Activated naive CD8-positive, alpha-beta T cell treated with anti-CD3 and anti-CD28 coated beads for 36 hours (primary cell): Measurements from ENCODE around the gene DLG2. TPM values are rescaled to one million over a fixed set of nuclear protein-coding genes. Genes with fewer than 3 reads are reported as not detected.

Source experiments
- DNase-seq: peaks from one replicate; pipeline ENCODE4 v3.0.0; 2021
- H3K27ac Mint-ChIP-seq: one replicate; pipeline ENCODE4 v1.8.0; 2022; ENCODE audit warnings: mild to moderate bottlenecking, moderate library complexity, mixed read lengths
- H3K27me3 Mint-ChIP-seq: one replicate; pipeline ENCODE4 v1.8.0; 2022; ENCODE audit warnings: mild to moderate bottlenecking, mixed read lengths
- H3K36me3 Mint-ChIP-seq: one replicate; pipeline ENCODE4 v1.8.0; 2021; ENCODE audit warnings: mild to moderate bottlenecking, mixed read lengths
- H3K4me1 Mint-ChIP-seq: one replicate; pipeline ENCODE4 v1.8.0; 2021; ENCODE audit warnings: mixed read lengths
- H3K4me3 Mint-ChIP-seq: one replicate; pipeline ENCODE4 v1.8.0; 2022; ENCODE audit warnings: mild to moderate bottlenecking, moderate library complexity, mixed read lengths
- H3K9me3 Mint-ChIP-seq: one replicate; pipeline ENCODE4 v1.8.0; 2022; ENCODE audit warnings: mixed read lengths
- total RNA-seq, 2 experiments: library from RNA; stranded (reverse); gene quantifications; one replicate each; pipeline ENCODE4 v1.2.3, GENCODE V29; 2021

DLG2 gene
- total RNA-seq, 2 experiments from 2014 or later, result 1.7 to 1.9 TPM

DNA sequence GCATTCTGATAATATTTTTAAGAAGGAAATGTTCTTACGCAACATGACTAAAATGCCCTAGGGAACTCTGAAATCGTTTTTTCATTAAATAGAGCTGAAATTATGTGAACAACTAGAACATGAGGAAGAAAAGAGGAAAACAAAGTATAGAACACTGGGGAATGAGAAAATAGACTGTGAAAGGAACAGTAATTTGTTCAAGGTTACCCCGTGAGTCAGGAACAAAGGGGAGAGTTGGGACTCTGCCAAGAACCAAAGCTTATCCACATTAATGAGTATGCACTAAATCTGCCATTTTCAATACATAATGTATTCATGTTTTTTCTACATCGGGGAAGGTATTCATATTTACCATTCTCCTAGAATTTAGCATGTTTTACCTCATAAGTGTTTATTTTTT is 1379.2 kb downstream of the DLG2 start:
- no peak overlapping the region for H3K4me3 Mint-ChIP-seq
- no peaks in the 10 kb centered on the region for H3K27me3 Mint-ChIP-seq
- DNase-seq, result no peak
- no peaks in the 10 kb centered on the region for H3K4me1 Mint-ChIP-seq
- H3K9me3 Mint-ChIP-seq, result peaks cover 1% of the 10 kb centered on the region
- H3K27ac Mint-ChIP-seq, result no peak overlapping the region
- no peaks in the 10 kb centered on the region for H3K36me3 Mint-ChIP-seq

DNA sequence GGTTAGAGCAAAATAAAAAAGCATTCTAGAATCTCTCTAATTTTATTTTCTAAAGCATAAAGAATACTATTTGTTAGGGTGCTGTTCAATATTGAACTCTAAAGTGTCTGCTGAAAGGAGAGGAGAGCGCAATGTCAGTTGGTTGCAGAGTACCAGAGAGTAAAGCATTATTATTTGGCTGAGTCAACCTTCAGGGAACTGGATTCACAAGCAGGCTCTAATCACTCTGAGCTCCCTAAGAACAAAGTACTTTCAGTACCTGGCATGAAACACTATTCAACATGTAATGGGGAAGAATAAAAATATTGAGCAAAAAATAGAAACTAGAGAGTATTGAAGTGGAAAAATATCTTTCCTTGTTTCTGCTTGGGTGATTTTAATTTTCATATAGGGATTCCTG is 1380.0 kb downstream of the DLG2 start:
- no peaks in the 10 kb centered on the region for H3K4me1 Mint-ChIP-seq
- H3K9me3 Mint-ChIP-seq, result peaks cover 1% of the 10 kb centered on the region
- no peaks in the 10 kb centered on the region for H3K36me3 Mint-ChIP-seq
- H3K4me3 Mint-ChIP-seq, result no peak overlapping the region
- no peak for DNase-seq
- H3K27me3 Mint-ChIP-seq, result no peaks in the 10 kb centered on the region
- H3K27ac Mint-ChIP-seq, result no peak overlapping the region

DNA sequence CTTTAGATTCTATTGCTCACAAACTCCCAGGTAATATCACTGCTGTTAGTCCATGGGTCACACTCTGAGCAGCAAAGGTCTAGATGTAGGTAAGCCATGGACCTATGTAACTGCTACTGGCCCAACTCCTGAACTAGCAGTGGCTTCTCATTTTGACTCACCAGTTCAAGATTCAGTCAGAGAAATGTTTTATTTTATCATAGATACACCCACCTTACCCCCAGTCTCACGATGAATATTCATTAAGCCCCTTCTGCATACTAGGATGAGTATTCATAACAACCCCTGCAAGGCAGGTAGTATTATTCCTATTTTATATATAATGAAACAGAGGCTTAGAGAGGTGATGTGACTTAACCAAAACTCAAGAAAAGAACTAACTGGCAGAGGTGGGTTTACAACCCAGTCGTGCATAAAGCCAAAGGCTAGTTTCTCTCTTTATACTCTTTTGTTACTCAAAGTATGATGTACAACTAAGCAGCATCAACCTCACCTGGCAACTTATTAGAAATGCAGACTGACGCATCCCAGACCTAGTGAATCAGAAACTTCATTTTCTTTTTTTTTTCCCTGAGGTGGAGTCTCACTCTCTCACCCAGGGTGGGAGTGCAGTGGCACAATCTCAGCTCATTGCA is 1383.4 kb downstream of the DLG2 start:
- no peak for DNase-seq
- Mint-ChIP-seq H3K9me3 (peaks cover 1% of the 10 kb centered on the region), H3K27me3 (no peaks in the 10 kb centered on the region), H3K27ac (no peak overlapping the region), H3K4me1 (no peaks in the 10 kb centered on the region), H3K36me3 (no peaks in the 10 kb centered on the region), H3K4me3 (no peak overlapping the region)

DNA sequence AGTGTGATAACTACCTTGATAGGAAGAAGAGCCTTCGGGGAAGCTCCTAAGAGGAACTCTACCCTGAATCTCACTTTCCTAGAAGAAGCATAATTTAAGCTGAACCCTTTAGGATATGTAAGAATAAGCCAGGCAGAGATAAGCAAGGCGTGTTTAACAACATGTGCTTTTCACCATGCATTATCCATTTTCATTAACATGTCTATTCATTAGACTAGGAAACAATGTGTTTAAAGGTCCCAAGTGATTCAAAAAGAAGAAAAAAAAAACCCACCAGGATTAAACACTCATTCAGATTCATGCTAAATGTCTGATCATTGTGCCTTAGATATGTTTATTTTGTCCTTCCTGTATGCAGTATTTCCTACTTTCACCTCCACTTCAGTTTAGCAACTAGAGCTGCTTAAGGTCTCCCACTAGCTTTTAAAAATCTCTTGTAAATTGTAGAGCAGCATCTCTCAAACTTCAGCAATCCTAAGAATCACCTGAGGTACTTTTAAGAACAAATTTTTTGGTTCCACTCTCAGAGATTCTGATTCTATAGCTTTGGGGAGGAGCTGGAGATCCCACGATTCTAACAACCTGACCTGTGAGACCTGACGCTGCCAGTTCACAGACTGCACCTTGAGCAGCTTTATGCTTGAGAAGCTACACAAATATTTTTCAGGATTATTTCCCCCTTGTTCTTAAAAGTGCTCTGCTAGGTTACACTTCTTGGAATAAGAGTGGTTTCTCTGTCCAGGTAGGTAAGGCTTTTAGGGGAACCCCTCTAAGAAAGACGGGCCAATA is 1385.6 kb downstream of the DLG2 start:
- no peaks in the 10 kb centered on the region for H3K4me1 Mint-ChIP-seq
- H3K27me3 Mint-ChIP-seq, result no peaks in the 10 kb centered on the region
- H3K36me3 Mint-ChIP-seq, result no peaks in the 10 kb centered on the region
- H3K27ac Mint-ChIP-seq, result no peak overlapping the region
- no peaks in the 10 kb centered on the region for H3K9me3 Mint-ChIP-seq
- DNase-seq, result no peak
- H3K4me3 Mint-ChIP-seq, result no peak overlapping the region

DNA sequence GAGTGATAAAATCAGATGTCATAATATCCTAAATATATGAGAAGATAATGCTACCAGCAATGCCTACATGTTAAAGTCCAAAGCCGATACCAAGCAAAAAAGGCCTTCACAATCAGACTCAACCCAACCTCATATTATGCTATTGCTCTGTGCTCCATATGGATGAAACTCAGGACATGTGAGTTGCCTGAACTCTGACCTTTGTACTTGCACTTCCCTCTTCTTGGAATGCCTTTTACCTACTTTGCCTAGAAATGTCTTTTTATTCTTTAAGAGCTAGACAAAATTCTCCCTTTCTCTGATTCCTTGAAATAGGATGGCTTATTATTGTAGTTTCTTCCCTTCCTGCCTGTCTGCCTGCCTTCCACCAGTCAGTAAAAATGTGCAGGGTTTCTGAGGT is 1386.3 kb downstream of the DLG2 start:
- H3K9me3 Mint-ChIP-seq, result no peaks in the 10 kb centered on the region
- no peaks in the 10 kb centered on the region for H3K27me3 Mint-ChIP-seq
- no peak overlapping the region for H3K4me3 Mint-ChIP-seq
- H3K27ac Mint-ChIP-seq, result no peak overlapping the region
- no peaks in the 10 kb centered on the region for H3K4me1 Mint-ChIP-seq
- no peaks in the 10 kb centered on the region for H3K36me3 Mint-ChIP-seq
- DNase-seq, result no peak

DNA sequence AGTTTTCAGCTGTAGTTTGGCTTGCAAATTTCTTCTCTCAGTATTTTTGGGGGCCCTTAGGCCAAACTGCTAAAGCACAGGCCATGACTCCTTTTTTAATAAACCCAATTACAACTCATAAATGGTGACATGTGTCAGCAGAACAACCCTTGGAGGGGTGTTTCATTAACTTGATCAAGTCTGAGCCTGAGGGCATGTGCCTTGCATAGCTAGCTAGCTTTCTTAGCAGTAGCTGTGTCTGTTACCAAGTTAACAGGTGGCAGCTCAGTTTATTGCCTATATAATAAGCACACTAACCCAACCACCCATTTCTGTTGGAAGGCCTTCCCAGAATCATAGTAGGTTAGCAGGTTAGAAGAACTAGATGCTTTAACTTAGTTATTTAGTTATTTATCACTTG is 1390.7 kb downstream of the DLG2 start:
- no peak for DNase-seq
- no peaks in the 10 kb centered on the region for H3K4me1 Mint-ChIP-seq
- no peaks in the 10 kb centered on the region for H3K27me3 Mint-ChIP-seq
- no peaks in the 10 kb centered on the region for H3K36me3 Mint-ChIP-seq
- no peak overlapping the region for H3K27ac Mint-ChIP-seq
- no peak overlapping the region for H3K4me3 Mint-ChIP-seq
- peaks cover 2% of the 10 kb centered on the region for H3K9me3 Mint-ChIP-seq

DNA sequence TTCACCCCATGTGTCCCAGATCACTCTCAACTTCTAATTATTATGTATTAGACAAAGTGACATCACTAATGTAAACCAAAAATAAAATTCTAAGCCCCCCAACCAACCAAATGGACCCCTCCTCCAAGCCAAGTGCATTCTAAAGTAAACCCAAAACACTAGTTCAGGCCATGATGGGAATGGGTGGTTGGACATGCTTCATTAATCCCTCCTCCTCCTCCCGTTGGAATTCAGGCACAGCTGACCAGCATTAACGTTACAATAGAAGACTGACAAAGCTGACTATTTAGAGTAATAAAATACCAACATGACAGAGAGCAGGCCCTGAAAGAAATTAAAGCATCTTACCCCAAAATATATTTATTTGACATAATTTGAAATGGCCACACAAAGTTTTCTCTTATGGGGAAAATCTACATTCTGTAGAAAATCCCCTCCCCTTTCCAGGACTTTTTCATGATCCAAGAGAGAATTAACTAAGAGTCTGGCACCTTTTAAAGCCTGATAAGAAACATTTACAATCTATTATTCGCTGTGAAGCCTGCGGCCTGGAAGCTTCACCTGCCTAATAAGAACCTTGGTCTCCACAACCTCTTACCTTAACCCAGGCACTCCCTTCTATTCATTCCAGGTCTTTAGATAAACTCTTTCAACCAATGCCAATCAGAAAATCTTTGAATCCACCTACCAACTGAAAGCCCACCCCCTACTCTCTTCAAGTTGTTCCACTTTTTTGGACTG is 1392.5 kb downstream of the DLG2 start:
- no peaks in the 10 kb centered on the region for H3K4me1 Mint-ChIP-seq
- H3K27me3 Mint-ChIP-seq, result no peaks in the 10 kb centered on the region
- H3K4me3 Mint-ChIP-seq, result no peak overlapping the region
- no peaks in the 10 kb centered on the region for H3K36me3 Mint-ChIP-seq
- H3K27ac Mint-ChIP-seq, result no peak overlapping the region
- DNase-seq, result no peak
- peaks cover 3% of the 10 kb centered on the region for H3K9me3 Mint-ChIP-seq

DNA sequence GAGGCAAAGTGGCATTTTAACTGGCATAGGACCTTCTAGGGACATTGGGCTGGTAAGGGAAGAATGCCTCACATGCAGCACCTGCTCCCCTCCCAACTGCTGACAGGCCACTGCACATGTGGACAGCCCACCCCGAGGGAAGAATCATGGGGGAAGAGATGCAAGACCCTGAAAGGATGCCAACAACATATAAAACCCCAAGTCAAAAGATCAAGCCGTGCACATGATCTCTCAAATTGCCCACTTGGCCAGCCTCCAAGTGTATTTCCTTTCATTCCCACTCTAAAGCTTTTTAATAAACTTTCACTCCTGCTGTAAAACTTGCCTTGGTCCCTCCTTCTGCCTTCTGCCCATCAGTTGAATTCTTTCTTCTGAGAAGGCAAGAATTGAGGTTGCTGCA is 1393.1 kb downstream of the DLG2 start:
- Mint-ChIP-seq H3K27me3 (no peaks in the 10 kb centered on the region), H3K4me3 (no peak overlapping the region), H3K9me3 (peaks cover 3% of the 10 kb centered on the region), H3K27ac (no peak overlapping the region), H3K4me1 (no peaks in the 10 kb centered on the region), H3K36me3 (no peaks in the 10 kb centered on the region)
- DNase-seq, result no peak

DNA sequence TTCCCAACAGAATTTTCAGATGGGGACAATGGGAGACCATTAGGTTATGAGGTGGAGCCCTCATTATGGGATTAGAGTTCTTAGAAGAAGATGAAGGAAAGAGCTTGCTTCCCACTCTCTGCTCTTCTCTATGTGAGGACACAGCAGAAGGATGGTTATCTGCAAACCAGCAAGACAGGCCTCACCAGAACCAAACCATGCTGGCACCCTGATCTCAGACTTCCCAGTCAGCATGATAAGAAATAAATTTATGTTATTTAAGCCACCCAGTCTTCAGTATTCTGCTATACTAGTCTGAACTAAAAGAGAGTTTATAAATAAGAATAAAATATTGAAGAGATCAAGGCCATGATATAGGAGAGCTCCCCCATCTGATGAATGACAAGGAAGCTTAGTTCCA is 1394.6 kb downstream of the DLG2 start:
- peaks cover 3% of the 10 kb centered on the region for H3K9me3 Mint-ChIP-seq
- H3K4me3 Mint-ChIP-seq, result no peak overlapping the region
- DNase-seq, result no peak
- H3K27me3 Mint-ChIP-seq, result no peaks in the 10 kb centered on the region
- H3K36me3 Mint-ChIP-seq, result no peaks in the 10 kb centered on the region
- no peak overlapping the region for H3K27ac Mint-ChIP-seq
- H3K4me1 Mint-ChIP-seq, result no peaks in the 10 kb centered on the region

DNA sequence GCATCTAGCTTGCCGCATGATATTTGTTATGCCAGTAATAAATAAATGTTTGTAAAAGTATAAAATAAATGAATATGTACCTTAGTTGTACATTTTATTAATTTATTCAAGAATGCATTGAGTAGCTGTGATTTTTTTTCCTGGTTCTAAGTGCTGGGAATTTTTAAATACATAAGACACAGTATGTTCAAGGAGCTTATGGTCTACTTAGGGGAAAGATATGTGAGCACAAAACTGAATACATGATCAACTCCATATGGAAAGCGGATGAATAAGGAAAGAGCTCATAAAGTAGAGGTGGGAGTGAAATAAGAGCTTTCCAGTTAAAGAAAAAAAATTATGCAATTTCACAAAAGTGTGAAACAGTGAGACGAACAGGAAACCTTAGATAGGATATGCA is 1396.7 kb downstream of the DLG2 start:
- Mint-ChIP-seq H3K27me3 (no peaks in the 10 kb centered on the region), H3K4me3 (no peak overlapping the region), H3K4me1 (no peaks in the 10 kb centered on the region), H3K27ac (no peak overlapping the region), H3K36me3 (no peaks in the 10 kb centered on the region), H3K9me3 (peaks cover 5% of the 10 kb centered on the region)
- DNase-seq, result no peak

DNA sequence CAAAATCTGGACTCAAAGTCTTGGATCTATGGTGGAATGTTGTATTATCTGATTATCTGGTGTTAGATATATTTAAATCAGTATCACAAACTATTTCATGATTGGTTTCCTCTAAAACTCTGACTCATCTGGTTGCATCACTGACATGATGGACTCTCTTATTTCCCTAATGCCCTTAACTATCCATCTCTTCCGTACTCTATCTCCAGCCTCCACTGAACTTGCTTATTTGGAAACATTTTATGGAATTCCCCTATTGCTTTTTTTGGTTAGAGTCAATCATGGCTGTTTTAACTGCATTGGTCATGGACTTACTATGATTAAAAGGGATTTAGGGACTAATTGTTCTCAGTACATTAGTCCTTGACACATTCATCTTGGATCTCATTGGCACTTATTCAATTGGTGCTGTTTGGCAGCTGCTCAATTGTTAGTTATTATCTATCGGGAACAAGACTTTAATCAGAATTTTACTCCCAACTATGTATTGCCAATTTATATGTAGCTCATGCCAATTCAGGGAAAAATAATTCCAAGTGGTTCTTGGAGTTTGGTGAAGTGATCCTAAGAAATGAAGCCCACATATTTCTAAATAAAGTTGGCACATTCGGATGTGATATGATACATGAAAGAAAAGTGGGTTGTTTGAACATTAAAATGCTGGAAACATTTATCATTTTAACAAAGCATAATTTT is 1399.0 kb downstream of the DLG2 start:
- Mint-ChIP-seq H3K27me3 (no peaks in the 10 kb centered on the region), H3K4me1 (no peaks in the 10 kb centered on the region), H3K9me3 (peaks cover 5% of the 10 kb centered on the region), H3K36me3 (no peaks in the 10 kb centered on the region), H3K4me3 (no peak overlapping the region), H3K27ac (no peak overlapping the region)
- no peak for DNase-seq

DNA sequence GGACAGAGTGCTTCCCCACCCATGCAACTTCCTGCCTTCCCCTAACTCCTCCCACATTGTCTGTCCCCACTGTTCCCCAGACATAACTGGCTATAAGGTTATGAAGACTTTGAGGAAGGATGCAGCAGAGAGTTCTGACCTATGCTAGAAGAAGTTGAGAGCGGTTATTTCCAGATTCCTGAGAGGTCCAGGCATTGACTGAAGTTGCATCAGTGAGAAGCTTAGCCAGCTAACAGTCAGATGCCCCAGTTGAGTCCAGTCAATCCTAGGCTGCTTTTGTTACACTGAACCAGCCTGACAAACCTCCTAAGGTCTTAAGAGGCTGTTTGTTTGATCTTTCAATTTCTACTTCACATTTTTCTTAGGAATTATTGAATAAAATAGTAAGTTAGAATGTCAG is 1403.1 kb downstream of the DLG2 start:
- Mint-ChIP-seq H3K9me3 (peaks cover 3% of the 10 kb centered on the region), H3K27me3 (no peaks in the 10 kb centered on the region), H3K4me3 (no peak overlapping the region), H3K27ac (no peak overlapping the region), H3K36me3 (no peaks in the 10 kb centered on the region), H3K4me1 (no peaks in the 10 kb centered on the region)
- no peak for DNase-seq

DNA sequence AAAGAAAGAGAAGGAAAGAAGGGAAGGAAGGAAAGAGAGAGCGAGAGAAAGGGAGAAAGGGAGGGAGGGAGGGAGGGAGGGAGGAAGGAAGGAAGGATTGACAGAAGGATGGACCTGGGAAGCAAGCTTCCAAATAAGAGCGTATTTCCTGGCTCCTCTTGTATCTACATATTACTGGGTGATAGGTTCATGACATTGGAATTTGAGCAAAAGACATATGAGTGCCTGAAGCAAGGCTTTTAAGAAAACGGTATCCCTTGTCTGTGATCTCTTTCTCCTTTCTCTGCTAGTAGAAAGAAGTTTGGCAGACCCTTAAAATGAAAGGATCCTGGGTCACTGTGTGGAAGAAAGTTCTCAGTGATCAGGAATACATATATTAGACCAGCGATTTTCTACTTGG is 1408.8 kb downstream of the DLG2 start:
- no peak for DNase-seq
- Mint-ChIP-seq H3K4me1 (no peaks in the 10 kb centered on the region), H3K36me3 (no peaks in the 10 kb centered on the region), H3K9me3 (peaks cover 9% of the 10 kb centered on the region), H3K27ac (no peak overlapping the region), H3K27me3 (no peaks in the 10 kb centered on the region), H3K4me3 (no peak overlapping the region)

DNA sequence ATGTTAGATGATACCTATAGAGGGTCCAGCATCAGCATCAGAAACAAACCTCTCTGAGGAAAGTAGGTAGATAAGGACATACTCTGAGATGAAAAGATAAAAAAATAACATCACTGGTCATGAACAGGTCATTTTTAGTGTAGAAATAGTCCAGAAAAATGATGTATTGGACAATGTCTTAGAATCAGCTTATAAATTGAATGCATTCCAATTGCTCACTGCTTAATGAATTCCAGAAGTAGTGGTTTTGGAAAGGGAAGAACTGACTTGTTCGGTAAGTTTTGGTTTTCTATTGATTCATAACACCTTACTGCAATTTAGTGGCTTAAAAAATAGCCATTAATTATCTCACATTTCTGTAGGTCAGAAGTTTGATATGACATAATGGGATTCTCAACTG is 1411.5 kb downstream of the DLG2 start:
- Mint-ChIP-seq H3K36me3 (no peaks in the 10 kb centered on the region), H3K4me1 (no peaks in the 10 kb centered on the region), H3K27ac (no peak overlapping the region), H3K4me3 (no peak overlapping the region), H3K9me3 (peaks cover 9% of the 10 kb centered on the region), H3K27me3 (no peaks in the 10 kb centered on the region)
- DNase-seq, result no peak

DNA sequence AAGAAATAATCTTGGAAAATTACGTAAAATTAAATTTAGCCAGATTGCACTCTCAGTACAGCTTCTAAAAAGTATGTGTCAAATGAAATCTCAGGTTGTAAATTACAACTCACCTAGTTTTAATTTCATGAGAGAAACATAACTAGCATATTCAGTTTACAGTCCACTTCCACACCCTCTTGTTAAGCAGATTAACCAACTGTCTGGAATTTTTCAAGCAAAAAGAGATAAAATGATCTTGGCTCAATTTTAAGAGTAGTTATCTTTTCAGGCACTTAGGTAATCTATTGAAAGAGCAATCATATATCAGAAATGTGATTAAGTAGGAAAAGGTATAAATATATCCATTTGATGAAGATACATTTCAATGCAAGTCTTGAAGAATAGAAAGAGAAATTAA is 1412.6 kb downstream of the DLG2 start:
- H3K27me3 Mint-ChIP-seq, result no peaks in the 10 kb centered on the region
- H3K9me3 Mint-ChIP-seq, result peaks cover 9% of the 10 kb centered on the region
- no peak overlapping the region for H3K27ac Mint-ChIP-seq
- no peak overlapping the region for H3K4me3 Mint-ChIP-seq
- no peak for DNase-seq
- H3K4me1 Mint-ChIP-seq, result no peaks in the 10 kb centered on the region
- H3K36me3 Mint-ChIP-seq, result no peaks in the 10 kb centered on the region
